Stimulated activated CD8-positive, alpha-beta memory T cell treated with anti-CD3 and anti-CD28 coated beads, Interleukin-4, amount 100 ng/mL, for 1 hour (primary cell): ENCODE data around the gene TSPAN9.

ENCODE experiments used
- DNase-seq, 2 donors: peaks; one replicate each; pipeline ENCODE4 v3.0.0-alpha.2; 2020; ENCODE audit warnings: low read depth in 2 of 2, low spot score in 1 of 2

The TSPAN9 gene

DNA sequence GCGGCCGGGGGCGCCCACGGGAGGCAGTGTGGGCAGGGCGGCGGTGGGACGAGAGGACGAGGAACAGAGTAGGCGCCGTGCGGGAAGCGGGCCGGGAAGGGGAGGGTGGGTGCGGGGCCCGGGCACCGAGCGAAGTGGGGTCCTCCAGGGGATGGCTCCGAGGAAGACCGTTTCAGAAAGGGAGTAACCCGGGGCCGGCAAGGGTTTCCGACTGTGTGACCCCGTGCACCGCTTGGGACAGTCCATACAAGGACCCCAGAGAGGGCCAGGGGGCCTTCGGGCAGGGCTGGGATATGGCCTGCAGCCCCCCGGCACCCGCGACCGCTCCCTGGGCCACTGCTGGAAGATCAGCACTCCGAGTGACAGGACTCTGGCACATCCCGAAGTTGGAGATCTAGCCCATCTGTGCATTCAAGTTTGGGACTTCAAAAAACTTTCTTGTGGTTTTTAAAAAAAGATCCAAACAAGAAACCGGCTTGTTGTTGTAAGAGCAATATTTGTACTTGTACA lies 448 bp downstream of the TSPAN9 start:
- DNase-seq = no peak

DNA sequence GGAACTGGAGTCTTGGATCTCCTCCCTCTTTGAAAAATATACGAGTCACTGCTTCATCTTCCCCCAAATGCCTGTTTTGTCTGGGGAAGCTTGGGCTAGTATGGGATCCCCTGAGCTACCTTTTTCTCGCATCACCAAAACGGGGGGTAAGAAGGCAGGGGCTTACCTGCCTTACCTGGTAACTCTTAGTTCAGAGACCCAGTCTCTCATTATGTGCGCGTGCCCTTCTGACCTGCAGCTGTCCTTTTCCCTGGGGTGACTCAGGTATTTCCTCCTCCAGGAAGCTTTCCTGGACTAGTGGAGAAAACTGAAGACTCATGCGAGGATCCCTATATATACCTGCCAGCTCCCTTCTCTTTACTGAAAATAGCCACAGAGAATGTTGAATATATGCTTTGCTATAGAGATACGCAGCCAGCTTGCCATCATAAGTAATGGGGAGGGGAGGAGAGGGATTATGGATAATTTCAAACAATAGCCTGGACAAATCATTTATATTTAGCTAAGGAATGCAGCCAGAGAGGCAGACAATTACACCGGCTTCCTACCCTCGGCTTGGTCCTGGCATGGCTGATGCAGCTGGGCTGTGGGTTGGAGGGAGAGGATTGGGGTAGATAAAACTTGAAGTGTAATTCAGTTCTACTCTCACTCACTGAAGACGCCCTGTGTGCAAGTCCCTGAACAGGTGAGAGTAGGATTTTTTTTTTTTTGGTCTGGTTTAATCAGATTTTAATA lies 1.1 kb downstream of the TSPAN9 start:
- no peak for DNase-seq

DNA sequence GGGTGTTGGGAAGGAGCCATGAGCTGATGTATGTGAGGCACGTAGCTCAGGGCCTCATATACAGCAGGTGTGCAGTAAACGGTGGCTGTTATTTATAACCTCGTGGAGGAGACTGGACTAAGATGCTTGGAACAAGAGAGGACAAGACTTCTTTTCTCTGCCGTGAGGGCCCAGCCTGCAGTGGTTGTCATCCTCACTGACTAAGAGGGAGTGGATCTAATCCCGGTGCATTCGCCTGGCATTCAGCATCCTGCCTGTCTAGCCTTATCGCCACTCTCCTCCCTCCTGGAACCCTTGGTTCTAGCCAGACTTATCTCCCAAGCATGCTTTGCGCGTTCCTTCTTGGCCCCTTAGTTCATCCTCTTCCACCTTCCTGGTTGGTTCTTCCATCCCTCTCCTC lies 3.9 kb downstream of the TSPAN9 start:
- no peak for DNase-seq

DNA sequence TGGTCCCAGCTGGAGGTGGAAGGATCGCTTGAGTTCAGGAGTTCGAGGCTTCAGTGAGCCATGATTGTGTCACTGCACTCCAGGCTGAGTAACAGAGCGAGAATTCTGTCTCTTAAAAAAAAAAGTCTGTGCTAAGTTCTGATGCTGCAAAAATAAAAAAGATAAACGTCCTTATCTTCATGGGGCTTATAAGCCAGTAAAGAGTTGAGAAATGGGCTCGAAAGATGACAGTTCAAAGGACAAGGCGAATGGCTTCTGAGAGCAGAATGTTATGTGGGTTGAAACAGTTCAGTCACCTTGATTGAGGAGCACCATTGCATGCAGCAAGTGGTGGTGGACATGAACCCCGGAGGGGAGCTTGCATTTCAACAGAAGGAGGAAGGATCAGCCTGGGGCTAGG lies 4.7 kb downstream of the TSPAN9 start:
- DNase-seq = no peak

DNA sequence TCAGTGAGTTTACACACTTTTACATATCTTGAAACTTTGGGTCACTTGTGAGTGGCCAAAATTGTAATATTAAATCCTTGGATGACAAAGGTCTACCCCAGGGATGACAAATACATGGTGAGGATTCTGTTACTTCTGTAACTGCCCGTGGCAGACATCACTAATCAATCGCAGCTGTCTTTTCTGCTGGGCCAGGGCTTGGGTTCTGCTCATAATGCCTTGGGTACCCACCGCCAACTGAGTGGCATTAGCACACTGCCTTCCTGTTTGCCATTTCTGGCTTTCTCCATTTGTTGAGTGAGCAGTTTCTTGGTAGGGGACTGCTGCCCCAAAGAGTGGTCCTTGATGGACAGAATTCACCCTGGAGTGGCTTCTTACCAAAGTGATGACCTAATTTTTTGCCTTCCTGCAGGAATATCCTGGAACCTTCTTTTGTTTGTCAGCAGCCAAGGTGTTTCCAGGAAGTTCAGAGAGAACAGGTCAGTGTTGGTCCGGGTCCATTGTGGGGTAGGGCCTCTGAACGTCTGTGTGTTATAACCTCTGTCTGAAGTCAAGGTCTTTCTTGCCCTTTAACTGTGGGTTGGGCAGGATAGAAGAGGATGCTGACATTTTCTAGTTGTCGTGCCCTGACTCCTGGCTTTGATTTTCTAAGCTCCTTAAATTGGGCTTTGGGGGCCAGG lies 6.2 kb downstream of the TSPAN9 start:
- DNase-seq = no peak

DNA sequence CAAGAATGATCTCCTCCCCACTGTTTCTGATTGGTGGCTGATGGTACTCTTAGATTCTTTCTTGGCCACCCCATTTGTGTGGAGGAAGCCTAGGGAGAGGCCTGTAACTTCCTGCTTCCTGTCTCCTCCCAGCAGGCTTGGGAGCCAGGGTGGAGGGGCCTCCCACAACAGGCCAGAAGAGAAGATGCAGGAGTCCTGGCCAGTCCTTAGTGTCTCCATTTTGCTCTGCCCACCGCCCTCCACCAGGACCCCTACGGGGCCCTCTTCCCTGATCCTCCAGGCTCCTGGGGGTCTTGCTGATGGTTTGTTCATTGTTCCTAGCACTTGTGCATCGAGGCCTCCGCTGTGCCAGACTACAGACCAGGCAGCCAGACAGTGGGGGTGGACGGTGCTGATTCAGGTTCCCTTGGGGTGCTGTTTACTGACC lies 6.8 kb downstream of the TSPAN9 start:
- no peak for DNase-seq

DNA sequence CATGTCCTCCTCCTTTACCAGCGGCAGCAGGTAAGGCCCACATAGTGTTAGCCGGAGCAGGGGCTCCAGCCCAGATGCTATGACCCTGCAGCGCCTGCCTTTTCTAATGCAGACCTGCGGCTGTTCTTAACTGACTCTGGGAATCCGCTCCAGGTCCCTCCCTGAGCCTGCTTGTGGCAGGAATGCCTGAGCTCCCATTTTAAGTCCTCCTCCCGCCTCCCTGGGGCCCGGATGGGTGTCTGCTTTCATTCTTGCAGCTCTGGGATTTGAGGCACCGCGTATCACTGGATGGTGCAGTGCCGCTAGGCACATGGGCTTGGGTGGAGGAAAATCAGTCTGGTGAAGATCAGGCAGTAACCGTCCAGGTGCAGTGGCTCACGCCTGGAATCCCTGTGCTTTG lies 7.6 kb downstream of the TSPAN9 start:
- DNase-seq = no peak

DNA sequence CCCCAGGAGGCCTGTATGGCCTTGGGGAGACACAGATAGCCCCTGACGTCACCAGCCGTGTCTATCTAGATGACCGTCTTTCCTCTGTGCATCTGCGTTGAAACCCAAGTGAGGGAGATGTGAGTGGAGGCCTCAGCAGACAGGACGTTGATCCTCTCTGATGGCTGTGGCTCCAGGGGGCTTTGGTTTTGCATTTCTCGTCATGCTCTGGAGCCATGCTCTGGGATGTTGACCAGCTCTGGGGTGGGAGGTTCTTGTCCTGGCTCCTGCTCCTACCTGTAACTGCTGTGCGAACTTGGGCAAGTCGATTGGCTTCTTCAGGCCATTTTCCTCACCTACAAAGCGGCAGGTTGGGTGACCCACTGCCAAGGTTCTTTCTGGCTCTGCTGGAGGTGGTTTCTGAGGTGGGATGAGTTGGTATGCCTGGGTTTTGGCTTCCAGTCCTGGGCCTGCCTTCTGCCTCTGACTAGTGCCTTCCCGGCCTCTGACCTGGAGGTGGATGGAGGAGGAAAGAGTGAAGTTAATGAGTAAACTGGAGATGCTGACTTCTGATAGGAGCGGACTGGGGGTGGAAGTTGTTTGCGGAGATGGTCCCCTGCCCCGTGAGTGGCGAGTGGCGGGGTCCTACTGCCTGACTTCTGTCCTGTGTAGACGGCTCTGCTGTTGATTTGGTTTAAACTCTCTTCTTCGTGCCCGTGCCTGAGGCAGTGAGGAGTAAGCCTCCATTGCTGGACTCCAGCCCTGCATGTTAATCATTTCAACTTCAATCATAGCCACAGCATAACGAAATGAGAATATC lies 8.4 kb downstream of the TSPAN9 start:
- no peak for DNase-seq

DNA sequence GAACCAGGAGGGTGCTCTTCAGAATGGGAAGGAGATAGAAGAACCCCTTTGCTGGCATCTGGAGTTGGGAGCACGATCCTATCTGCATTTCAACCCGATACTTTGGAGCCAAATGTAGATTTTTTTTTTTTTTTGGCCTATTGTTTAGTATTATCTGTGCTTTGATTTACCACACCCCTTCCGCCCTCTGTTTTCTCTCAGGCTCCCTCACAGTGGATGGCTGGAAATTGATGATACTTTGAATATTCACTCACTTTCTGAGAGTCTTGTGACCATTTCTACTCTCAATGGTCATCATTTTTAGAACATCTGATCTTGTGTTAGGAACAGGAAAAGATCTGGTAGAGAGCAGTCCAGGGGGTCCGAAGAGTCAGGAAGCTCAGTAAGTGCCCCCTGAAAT lies 9.0 kb downstream of the TSPAN9 start:
- no peak for DNase-seq

DNA sequence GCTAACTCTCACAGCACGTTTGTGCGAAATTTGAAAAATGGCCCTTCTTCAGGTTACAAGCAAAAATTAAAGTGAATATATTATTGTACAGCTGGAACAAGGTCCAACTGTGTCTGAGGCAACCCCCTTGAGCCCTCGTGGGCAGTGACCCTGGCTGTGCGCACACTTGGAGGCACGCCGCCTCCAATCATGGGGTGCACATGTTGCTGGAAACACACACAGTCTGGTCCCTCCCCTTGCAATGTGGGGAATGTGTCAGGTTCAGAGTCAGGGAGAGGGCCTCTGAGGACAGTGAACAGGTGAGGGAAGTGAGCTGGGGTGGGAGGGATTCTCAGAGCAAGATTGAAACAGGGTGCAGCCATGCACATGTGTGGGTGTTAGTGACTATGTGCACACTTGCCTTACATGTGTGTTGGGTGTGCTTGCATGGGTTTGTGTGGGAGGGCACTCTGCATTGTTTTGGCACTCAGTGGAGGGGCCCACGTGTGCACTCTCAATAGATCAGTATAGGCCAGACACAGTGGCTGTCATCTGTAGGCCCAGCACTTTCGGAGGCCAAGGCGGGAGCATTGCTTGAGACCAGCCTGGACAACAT lies 9.6 kb downstream of the TSPAN9 start:
- DNase-seq = no peak

DNA sequence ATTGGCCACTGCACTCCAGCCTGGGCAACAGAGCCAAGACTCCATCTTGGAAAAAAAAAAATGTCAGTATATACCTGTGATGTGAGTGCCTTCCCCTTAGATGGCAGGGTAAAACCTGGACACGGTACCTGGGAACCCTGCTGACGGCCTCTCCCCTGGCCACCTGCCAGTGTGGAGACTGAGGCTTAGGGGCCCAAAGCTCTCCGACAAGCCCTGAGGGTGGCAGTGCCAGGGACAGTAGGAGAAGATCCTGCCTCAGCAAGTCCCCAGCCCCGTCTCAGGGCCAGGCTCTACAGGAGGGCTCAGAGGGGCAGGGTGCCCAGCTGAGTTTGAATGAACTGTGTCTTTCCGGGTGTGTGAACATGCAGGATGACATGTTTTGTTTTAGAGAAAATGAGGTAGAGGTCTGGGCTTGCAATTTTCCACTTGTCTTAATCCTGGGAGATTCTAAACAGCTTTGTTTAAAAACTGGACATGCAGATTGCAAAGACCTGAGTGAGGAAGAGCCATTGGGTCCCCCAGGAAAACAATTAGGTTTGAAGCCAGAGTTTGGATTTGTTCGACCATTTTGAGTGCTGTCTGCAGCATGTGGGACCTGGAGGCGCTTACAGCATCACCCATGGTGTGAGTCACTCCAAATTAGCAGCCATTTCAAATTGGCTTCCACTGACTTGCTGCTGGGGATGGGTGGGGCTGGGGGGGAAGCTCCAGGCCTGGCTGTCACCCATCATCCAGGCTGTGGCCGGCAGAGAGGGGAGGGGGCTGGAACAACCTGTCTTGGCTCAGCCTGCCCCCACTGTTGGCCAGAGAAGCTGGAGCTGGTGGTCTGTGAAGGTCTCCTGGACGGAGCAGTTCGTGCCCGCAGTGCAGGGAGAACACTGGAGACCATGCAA lies 10.8 kb downstream of the TSPAN9 start:
- DNase-seq = no peak

DNA sequence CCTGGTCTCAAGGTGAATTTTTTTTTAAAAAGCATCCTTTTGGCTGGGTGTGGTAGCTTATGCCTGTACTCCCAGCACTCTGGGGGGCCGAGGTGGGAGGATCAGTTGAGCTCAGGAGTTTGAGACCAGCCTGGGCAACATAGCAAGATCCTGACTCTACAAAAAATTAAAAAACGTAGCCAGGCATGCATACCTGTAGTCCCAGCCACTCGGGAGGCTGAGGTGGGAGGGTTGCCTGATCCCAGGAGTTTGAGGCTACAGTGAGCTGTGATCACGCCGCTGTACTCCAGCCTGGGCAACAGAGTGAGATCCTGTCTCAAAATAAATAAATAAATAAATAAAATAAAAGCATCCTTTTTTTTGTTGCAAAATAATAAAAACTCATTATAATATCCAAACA lies 12.4 kb downstream of the TSPAN9 start:
- no peak for DNase-seq

DNA sequence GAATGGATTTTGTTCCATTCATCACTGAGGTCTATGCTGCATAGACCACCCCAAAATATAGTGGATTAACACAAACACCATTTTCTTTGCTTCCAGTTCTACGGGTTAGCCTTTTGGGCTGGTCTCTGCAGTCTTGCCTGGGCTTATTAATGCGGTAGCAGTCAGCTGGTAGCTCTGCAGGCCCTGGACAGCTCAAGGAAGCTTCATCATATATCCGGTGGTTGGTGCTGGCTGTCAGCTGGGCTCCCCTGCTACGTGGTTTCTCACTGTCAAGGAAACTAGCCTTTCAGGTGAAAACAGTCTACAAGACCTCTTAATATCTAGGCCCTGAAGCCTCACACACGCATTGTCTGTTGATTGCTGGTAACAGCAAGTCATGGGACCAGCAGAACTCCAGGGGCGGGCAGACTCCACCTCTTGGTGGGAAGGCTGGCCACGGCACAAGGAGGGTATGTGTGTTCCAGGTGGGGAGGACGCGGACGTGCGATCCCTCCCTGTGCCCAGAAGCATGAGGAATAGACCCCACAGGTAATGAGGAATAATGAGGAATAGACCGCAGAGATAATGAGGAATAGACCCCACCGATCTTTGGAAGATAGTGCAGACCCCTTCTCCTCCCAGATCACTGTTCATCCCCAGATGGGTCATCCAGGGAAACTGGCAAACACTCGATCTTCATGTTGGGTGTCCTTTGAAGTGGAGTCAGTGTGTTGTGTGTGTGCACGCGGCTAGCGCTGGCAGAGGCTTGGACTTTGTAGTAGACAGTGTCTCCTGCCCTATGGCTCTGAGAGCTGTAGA lies 13.3 kb downstream of the TSPAN9 start:
- no peak for DNase-seq

DNA sequence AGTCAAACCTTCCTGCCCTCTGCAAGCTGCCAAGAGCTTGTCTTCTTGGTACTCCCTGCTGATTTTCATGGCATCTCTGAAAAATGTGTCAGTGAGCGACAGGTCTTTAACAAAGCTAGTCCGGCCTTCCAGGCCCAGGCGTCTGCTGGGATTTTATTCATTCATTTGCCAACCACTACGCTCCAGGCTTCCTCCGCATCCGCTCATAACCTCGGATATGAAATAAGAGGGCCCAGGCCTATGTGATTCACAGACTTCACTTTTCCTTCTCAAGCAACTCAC lies 13.8 kb downstream of the TSPAN9 start:
- no peak for DNase-seq

DNA sequence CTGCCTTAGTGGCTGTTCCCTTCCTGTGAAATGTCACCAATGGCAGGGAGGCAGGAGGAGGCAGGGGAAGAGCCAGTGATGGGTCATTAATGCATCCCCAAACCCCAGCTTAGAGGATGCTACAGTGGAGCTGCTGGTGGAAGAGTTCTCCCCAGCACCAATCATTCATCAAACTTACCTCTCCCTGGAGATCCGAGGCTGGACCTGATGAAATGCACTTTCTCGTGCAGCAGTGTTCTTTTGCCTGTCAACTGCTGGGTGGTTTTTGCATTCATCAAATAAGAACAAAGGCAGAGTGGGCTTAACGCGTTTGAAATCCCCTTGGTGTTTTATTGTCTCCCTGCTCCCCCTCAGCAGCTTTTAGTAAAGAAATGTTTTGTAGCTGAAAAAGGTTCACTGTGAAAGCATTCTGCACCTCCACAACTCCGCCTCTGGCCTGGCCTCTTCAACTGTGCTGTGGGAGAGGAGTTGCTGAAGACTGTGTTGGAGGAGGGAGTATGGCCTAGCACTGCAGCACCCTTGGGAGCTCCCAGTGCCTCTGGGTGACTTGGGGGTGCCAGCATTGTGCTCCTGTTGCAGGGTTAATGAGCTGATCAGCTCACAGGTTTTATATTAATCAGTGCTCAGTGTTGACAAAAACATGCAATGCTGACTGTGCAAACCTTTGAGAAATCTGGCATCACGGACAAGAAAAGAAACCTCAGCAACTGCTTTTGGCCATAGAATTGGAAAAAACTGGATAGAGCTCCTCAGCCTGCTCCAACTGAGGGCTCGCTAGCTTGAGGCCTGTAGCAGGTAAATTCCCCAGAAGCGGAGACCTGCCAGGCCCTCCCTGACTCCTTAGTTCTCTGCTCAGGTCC lies 14.4 kb downstream of the TSPAN9 start:
- DNase-seq = no peak

DNA sequence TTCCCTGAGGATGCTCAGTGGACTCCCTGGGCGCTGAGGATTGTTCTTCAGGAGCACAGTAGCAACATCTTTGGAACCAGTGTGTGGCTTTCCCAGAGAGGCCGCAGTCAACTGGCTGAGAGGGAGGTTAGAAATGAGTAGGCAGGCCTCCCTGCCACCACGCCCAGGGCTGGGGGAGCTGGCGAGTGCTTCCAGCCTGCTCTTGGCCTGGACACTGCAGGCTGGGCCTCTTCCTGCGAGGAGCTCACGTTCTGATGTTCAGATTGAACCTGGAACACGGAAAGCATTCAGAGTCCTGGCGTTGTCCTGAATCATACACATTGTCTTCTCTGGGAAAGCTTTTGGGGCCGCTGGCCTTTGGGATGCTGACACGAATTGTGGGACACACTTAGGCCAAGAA lies 15.6 kb downstream of the TSPAN9 start:
- DNase-seq = no peak

DNA sequence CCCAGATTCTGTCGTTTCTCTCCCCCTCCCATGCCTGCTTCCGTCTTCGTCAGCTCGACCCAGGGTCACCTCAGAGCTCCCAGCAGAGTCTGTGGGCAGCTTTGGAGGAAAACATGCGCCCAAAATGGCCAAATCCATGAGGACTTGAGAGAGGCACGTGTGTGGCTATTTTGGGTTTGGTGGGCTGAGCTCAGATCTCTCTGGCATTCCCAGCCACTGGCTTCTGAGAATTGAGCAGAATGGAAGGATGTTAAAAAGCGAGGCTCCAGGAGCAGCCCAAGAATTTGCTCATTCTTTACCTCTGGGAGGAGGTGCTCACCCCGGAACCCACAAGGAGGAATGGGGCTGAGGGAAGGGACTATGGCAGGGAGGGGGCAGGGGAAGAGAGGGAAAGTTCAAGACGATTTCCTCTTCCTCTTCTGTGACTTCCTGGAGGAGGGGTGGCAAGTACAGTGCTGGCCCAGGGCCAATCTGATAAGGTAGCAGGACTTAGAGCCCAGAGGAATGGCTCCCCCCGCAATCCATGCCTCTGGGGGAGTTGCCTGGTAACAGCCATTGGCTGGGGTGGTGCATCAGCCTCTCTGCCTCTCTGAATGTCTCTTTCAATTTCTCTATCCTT lies 20.1 kb downstream of the TSPAN9 start:
- no peak for DNase-seq

DNA sequence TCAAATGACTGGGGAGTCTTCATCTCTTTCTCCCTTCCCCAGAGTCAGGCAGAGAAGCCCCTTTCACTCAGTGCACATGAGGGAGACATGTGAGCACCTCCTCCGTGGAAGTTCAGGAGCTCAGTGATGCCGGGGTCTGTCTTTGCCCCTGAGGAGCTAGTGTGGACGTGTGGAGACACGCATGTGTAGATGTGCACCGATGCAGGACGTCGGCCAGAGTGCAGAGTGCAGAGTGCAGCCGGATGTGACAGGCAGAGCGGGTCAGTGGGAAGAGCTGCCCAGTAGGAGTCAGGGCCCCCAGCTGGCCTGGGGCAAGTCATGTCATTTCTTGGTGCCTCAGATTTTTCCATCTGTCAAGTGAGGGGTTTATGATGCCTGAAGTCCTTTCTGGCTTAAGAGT lies 20.7 kb downstream of the TSPAN9 start:
- no peak for DNase-seq

DNA sequence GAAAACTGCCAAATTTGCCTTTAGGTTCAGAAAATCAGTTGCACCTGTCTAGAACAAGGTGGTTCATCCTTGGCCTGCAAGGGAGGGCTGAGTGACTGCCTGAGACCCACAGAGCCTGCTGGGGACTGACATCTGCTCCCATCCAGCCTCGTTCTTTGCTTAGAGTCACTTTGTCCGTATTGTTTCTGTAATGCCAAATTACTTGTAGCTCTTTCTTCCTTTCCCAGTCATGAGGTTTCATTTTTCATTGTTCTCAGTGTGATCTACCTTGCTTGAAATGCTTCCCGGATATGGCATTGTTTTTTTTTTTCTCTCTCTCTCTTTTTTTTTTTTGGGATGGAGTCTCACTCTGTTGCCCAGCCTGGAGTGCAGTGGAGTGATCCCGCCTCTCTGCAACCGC lies 21.3 kb downstream of the TSPAN9 start:
- no peak for DNase-seq
